Loucy (cell line): ENCODE data around the gene CBARP.

Source experiments
- H2AFZ ChIP-seq: fragments of 200-600 bp; sonication (generic); 2 replicates; pipeline ENCODE4 v1.6.0; 2016; ENCODE audit warnings: antibody characterized with exemption, mild to moderate bottlenecking, low read length, moderate library complexity
- H3F3A ChIP-seq: fragments of 200-600 bp; 2 replicates; pipeline ENCODE4 v1.6.0; 2016; ENCODE audit warnings: antibody characterized with exemption, low read depth, mild to moderate bottlenecking
- H3K27me3 ChIP-seq: fragments of 200-600 bp; sonication (generic); 2 replicates; pipeline ENCODE4 v1.6.1; 2014; ENCODE audit warnings: low read length, mild to moderate bottlenecking; ENCODE audit not compliant: insufficient read depth, poor library complexity, severe bottlenecking
- H3K36me3 ChIP-seq: fragments of 200-600 bp; sonication (generic); 2 replicates; pipeline ENCODE4 v1.6.1; 2016; ENCODE audit warnings: low read length; ENCODE audit not compliant: insufficient read depth
- H3K4me1 ChIP-seq: fragments of 200-600 bp; sonication (generic); 2 replicates; pipeline ENCODE4 v1.5.1; 2014; ENCODE audit warnings: low read length, mild to moderate bottlenecking; ENCODE audit not compliant: insufficient read depth, poor library complexity, severe bottlenecking
- H3K4me2 ChIP-seq: fragments of 200-600 bp; sonication (generic); 2 replicates; pipeline ENCODE4 v1.6.0; 2014; ENCODE audit warnings: antibody characterized with exemption, low read length, low read depth, mild to moderate bottlenecking; ENCODE audit not compliant: poor library complexity, severe bottlenecking
- H3K4me3 ChIP-seq: fragments of 200-600 bp; sonication (generic); 2 replicates; pipeline ENCODE4 v1.5.1; 2014; ENCODE audit warnings: low read length, mild to moderate bottlenecking, mixed read lengths; ENCODE audit not compliant: poor library complexity, severe bottlenecking
- H3K79me2 ChIP-seq: fragments of 200-600 bp; sonication (generic); 2 replicates; pipeline ENCODE4 v1.6.1; 2014; ENCODE audit warnings: low read length; ENCODE audit not compliant: insufficient read depth
- H3K9ac ChIP-seq: fragments of 200-600 bp; sonication (generic); 2 replicates; pipeline ENCODE4 v1.6.0; 2014; ENCODE audit warnings: mild to moderate bottlenecking, low read depth, low read length, moderate library complexity; ENCODE audit not compliant: poor library complexity, severe bottlenecking
- H3K9me2 ChIP-seq: fragments of 200-600 bp; sonication (generic); replicated peaks from 2 replicates; pipeline ENCODE4 v1.6.1; 2016; ENCODE audit warnings: low read depth, low read length, mixed read lengths
- H3K9me3 ChIP-seq: fragments of 200-600 bp; sonication (generic); 2 replicates; pipeline ENCODE4 v1.6.1; 2014; ENCODE audit warnings: mild to moderate bottlenecking, antibody characterized with exemption, low read length, low read depth; ENCODE audit not compliant: insufficient read depth
- H4K20me1 ChIP-seq: fragments of 200-600 bp; sonication (generic); 2 replicates; pipeline ENCODE4 v1.6.0; 2014; ENCODE audit warnings: antibody characterized with exemption, low read length, mild to moderate bottlenecking; ENCODE audit not compliant: insufficient read depth, poor library complexity, severe bottlenecking
- CTCF ChIP-seq: fragments of 200-600 bp; sonication (generic); conservative IDR thresholded peaks from 2 replicates; pipeline ENCODE4 v1.5.1; 2014; ENCODE audit warnings: mild to moderate bottlenecking, antibody characterized with exemption, low read length
- EZH2phosphoT487 ChIP-seq: fragments of 200-600 bp; IDR thresholded peaks from 2 replicates; pipeline ENCODE4 v1.6.1; 2018; ENCODE audit warnings: antibody characterized with exemption, mild to moderate bottlenecking, moderate library complexity, borderline replicate concordance

CBARP gene

GRCh38 chr19:1245494-1246264 lies 7.9 kb upstream of the CBARP start:
- Histone ChIP-seq H3K4me1 (peaks cover 30% of the 10 kb centered on the region), H3K4me3 (no peak overlapping the region), H3K9me2 (no peaks in the 10 kb centered on the region), H4K20me1 (peaks cover 8% of the 10 kb centered on the region), H3K36me3 (no peaks in the 10 kb centered on the region), H3K79me2 (peaks cover 36% of the 10 kb centered on the region), H3K4me2 (no peak overlapping the region), H3K9me3 (no peaks in the 10 kb centered on the region), H3K27me3 (no peaks in the 10 kb centered on the region), H2AFZ (no peak overlapping the region), H3F3A (no peaks in the 10 kb centered on the region), H3K9ac (no peak overlapping the region)
- TF ChIP-seq CTCF: no peak
- no peak for TF ChIP-seq EZH2phosphoT487

- peaks cover 30% of the 10 kb centered on the region for H3K4me1 ChIP-seq
- no peaks in the 10 kb centered on the region for H3K9me2 ChIP-seq
- H3K9me3 ChIP-seq: no peaks in the 10 kb centered on the region
- no peak overlapping the region for H2AFZ ChIP-seq
- TF ChIP-seq EZH2phosphoT487: no peak
- TF ChIP-seq CTCF: no peak
- H3K4me2 ChIP-seq: peak overlapping the region; percentile 55
- peaks cover 29% of the 10 kb centered on the region for H3K79me2 ChIP-seq
- H3K36me3 ChIP-seq: no peaks in the 10 kb centered on the region
- peak overlapping the region; percentile 45 for H3K4me3 ChIP-seq
- H4K20me1 ChIP-seq: peaks cover 8% of the 10 kb centered on the region
- H3K27me3 ChIP-seq: no peaks in the 10 kb centered on the region
- H3K9ac ChIP-seq: no peak overlapping the region
- no peaks in the 10 kb centered on the region for H3F3A ChIP-seq
Observed at GRCh38 chr19:1244693-1245451, 7.1 kb upstream of the CBARP start.

DNA sequence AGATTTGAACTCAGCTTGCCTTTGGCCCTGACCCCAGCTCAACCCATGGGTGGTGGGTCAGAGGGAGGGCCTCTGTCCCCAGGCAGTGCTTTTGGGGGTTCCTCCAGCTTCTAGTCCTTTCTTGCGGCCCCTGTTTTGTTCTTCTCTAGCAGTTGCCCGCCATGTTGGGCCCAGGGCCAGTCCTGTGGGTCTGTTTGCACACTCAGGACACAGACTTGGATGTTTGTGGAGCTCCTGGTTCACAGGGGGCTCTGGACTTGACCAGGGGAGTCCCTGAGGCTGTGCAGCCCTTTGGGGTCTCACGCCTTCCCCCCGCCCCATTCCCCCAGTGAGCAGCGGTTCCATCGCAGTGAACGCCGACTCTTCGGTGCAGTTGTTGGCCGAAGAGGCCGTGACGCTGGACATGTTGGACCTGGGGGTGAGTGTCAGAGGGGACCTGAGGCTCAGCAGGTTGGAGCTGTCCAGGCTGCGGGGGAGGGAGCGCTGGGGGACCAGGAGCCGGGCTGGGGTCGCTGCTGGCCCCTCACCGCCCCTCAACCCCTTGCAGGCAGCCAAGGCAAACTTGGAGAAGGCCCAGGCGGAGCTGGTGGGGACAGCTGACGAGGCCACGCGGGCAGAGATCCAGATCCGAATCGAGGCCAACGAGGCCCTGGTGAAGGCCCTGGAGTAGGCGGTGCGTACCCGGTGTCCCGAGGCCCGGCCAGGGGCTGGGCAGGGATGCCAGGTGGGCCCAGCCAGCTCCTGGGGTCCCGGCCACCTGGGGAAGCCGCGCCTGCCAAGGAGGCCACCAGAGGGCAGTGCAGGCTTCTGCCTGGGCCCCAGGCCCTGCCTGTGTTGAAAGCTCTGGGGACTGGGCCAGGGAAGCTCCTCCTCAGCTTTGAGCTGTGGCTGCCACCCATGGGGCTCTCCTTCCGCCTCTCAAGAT lies 6.2 kb upstream of the CBARP start:
- peak overlapping the region; percentile 80 for H3K4me2 ChIP-seq
- H3K36me3 ChIP-seq: no peaks in the 10 kb centered on the region
- H3K4me3 ChIP-seq: peak overlapping the region; percentile 91
- no peaks in the 10 kb centered on the region for H3K27me3 ChIP-seq
- peak overlapping the region; percentile 92 for H3K9ac ChIP-seq
- H3K9me2 ChIP-seq: no peaks in the 10 kb centered on the region
- H3K9me3 ChIP-seq: no peaks in the 10 kb centered on the region
- TF ChIP-seq CTCF (peak; percentile 81), EZH2phosphoT487 (no peak)
- peaks cover 27% of the 10 kb centered on the region for H3K79me2 ChIP-seq
- H3K4me1 ChIP-seq: peaks cover 30% of the 10 kb centered on the region
- peaks cover 8% of the 10 kb centered on the region for H4K20me1 ChIP-seq
- no peak overlapping the region for H2AFZ ChIP-seq
- H3F3A ChIP-seq: peaks cover 5% of the 10 kb centered on the region; the same call in 1 of the 2 replicates
